Measurements from ENCODE around the gene IFT27. TPM values are rescaled to one million over a fixed set of nuclear protein-coding genes. Genes with fewer than 3 reads are reported as not detected.

Gene IFT27
- polyA plus RNA-seq, 1 donor (not counting 4 experiments of a cell fraction or from before 2014, with no cell fraction given) = 18.5 TPM

- H3K36me3 ChIP-seq (ENCODE audit: control insufficient read depth in 2 of 2, extremely low read depth in 1 of 2, insufficient read depth in 2 of 2, low read length in 2 of 2) = no peaks in the 10 kb centered on the region
- DNase-seq (ENCODE audit: low read depth, low spot score) (no peak), FAIRE-seq (no peak)
- TF ChIP-seq CTCF (optimal IDR thresholded peaks at IDR 0.05 in 1 of 3, IDR thresholded peaks at IDR 0.05 in 1 of 3, conservative IDR thresholded peaks at IDR 0.05 in 1 of 3; ENCODE audit: extremely low read depth in 1 of 3, insufficient read depth in 2 of 3, low read length in 3 of 3) = no peak
- TF ChIP-seq EZH2 (IDR thresholded peaks at IDR 0.05; ENCODE audit: low read length) = no peak
- no peaks in the 10 kb centered on the region for H3K4me1 ChIP-seq (ENCODE audit: control insufficient read depth, extremely low read depth, insufficient read depth, low read length)
- peaks cover 64% of the 10 kb centered on the region for H3K27me3 ChIP-seq (ENCODE audit: control insufficient read depth, extremely low read depth, insufficient read depth, low read length)
- H2AFZ ChIP-seq (ENCODE audit: control insufficient read depth, low read length) = no peak overlapping the region
- no peaks in the 10 kb centered on the region for H3K9me3 ChIP-seq (ENCODE audit: control insufficient read depth, low read depth, low read length)
- no peak overlapping the region for H3K9ac ChIP-seq (ENCODE audit: control insufficient read depth, extremely low read depth, insufficient read depth, low read length)
- H3K79me2 ChIP-seq (ENCODE audit: control insufficient read depth, insufficient read depth, low read length) = no peaks in the 10 kb centered on the region
- H3K9me1 ChIP-seq (ENCODE audit: control insufficient read depth, extremely low read depth, insufficient read depth, low read length) = no peaks in the 10 kb centered on the region
- no peak overlapping the region for H3K4me2 ChIP-seq (ENCODE audit: control insufficient read depth, extremely low read depth, insufficient read depth, low read depth, low read length)
- no peak overlapping the region for H3K4me3 ChIP-seq (ENCODE audit: control insufficient read depth in 2 of 3, extremely low read depth in 1 of 3, insufficient read depth in 2 of 3, low read depth in 1 of 3, low read length in 3 of 3)
- H4K20me1 ChIP-seq (ENCODE audit: control insufficient read depth, extremely low read depth, insufficient read depth, low read length) = no peaks in the 10 kb centered on the region
- H3K27ac ChIP-seq (ENCODE audit: control insufficient read depth, insufficient read depth, low read length) = no peak overlapping the region
- dilution Hi-C loops (cut with MboI; ENCODE audit: extremely low pct_ligation_motif_present, low sequenced_read_pairs) = no loop called here
Observed at GRCh38 chr22:36814801-36815200, 38.9 kb upstream of the IFT27 start.

DNA sequence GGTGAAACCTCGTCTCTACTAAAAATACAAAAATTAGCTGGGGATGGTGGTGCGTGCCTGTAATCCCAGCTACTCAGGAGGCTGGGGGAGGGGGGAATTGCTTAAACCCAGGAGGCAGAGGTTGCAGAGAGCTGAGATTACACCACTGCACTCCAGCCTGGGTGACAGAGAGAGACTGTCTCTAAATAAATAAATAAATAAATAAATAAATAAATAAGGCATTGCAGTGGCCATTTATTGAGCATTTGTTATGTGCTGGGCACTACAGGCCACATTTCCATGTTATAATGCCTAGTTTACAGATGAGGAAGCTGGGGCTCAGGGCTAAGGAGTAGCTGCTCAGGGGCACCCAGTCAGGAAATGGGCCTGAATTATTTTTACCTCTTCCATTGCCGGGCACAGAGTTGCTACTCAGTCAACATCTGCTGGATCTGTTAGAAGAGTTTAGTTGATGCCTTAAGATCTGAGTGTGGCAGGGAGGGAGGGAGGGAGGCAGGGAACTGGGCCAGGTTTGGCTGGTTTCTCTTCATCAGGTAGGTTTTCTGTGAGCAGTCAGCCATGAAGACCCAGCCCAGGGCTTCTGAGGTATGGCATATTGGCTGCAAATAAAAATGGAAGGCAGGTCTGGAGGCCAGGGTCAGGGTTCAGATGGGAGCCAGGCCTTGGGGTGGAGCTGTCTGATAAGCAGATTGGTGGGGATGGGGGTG is 35.3 kb upstream of the IFT27 start:
- DNase-seq (ENCODE audit: low read depth, low spot score) = no peak
- H2AFZ ChIP-seq (ENCODE audit: control insufficient read depth, low read length) = no peak overlapping the region
- no peaks in the 10 kb centered on the region for H3K36me3 ChIP-seq (ENCODE audit: control insufficient read depth in 2 of 2, extremely low read depth in 1 of 2, insufficient read depth in 2 of 2, low read length in 2 of 2)
- H4K20me1 ChIP-seq (ENCODE audit: control insufficient read depth, extremely low read depth, insufficient read depth, low read length) = no peaks in the 10 kb centered on the region
- H3K27me3 ChIP-seq (ENCODE audit: control insufficient read depth, extremely low read depth, insufficient read depth, low read length) = peaks cover 34% of the 10 kb centered on the region
- no peak overlapping the region for H3K9ac ChIP-seq (ENCODE audit: control insufficient read depth, extremely low read depth, insufficient read depth, low read length)
- H3K79me2 ChIP-seq (ENCODE audit: control insufficient read depth, insufficient read depth, low read length) = no peaks in the 10 kb centered on the region
- H3K4me3 ChIP-seq (ENCODE audit: control insufficient read depth in 2 of 3, extremely low read depth in 1 of 3, insufficient read depth in 2 of 3, low read depth in 1 of 3, low read length in 3 of 3) = no peak overlapping the region
- TF ChIP-seq EZH2 (IDR thresholded peaks at IDR 0.05; ENCODE audit: low read length) (no peak), CTCF (optimal IDR thresholded peaks at IDR 0.05 in 1 of 3, IDR thresholded peaks at IDR 0.05 in 1 of 3, conservative IDR thresholded peaks at IDR 0.05 in 1 of 3; ENCODE audit: extremely low read depth in 1 of 3, insufficient read depth in 2 of 3, low read length in 3 of 3) (no peak)
- no peak overlapping the region for H3K4me2 ChIP-seq (ENCODE audit: control insufficient read depth, extremely low read depth, insufficient read depth, low read depth, low read length)
- H3K27ac ChIP-seq (ENCODE audit: control insufficient read depth, insufficient read depth, low read length) = no peak overlapping the region
- no peaks in the 10 kb centered on the region for H3K9me1 ChIP-seq (ENCODE audit: control insufficient read depth, extremely low read depth, insufficient read depth, low read length)
- no peaks in the 10 kb centered on the region for H3K9me3 ChIP-seq (ENCODE audit: control insufficient read depth, low read depth, low read length)
- FAIRE-seq = no peak
- H3K4me1 ChIP-seq (ENCODE audit: control insufficient read depth, extremely low read depth, insufficient read depth, low read length) = no peaks in the 10 kb centered on the region
- dilution Hi-C loops (cut with MboI; ENCODE audit: extremely low pct_ligation_motif_present, low sequenced_read_pairs) = no loop called here
